GM12878 (cell line): ENCODE measurements around the gene DLG2. TPM values are rescaled to one million over a fixed set of nuclear protein-coding genes. Genes with fewer than 3 reads are reported as not detected.

Experiments used
- ATAC-seq: fragments of 200-7000 bp; cut with Tn5 transposase; 3 replicates; pipeline ENCODE4 v1.9.1; 2020; ENCODE audit warnings: mild to moderate bottlenecking, moderate library complexity
- BruUV-seq: library from RNA; stranded (reverse); fragments of 400-500 nt; replicated peaks from 2 replicates; lab custom pipeline; 2021; lab: Mats Ljungman, UMichigan
- CTCF ChIA-PET: fragments of 300-600 bp; sonication (Branson Sonifier 250); formaldehyde crosslinking; extraction: SDS; loops from one replicate; lab custom pipeline; 2021; ENCODE audit warnings: inconsistent platforms; lab: Yijun Ruan, JAX
- POLR2A ChIA-PET: fragments of 350-600 bp; formaldehyde crosslinking; extraction: SDS; loops from one replicate; lab custom pipeline; 2021; ENCODE audit warnings: inconsistent platforms; lab: Charles Lee
- RAD21 ChIA-PET: fragments of 300-600 bp; sonication (Branson Sonifier 250); formaldehyde crosslinking; loops from one replicate; lab custom pipeline; 2023; ENCODE audit warnings: antibody characterized with exemption; ENCODE audit not compliant: unreplicated experiment; lab: Charles Lee
- SMC1A ChIA-PET: fragments of 300-600 bp; sonication (Branson Sonifier 250); formaldehyde crosslinking; loops from one replicate; lab custom pipeline; 2023; ENCODE audit not compliant: unreplicated experiment, uncharacterized antibody; lab: Charles Lee
- DNase-seq: peaks from one replicate; pipeline ENCODE4 v3.0.0-alpha.2; 2011; ENCODE audit warnings: low read depth, low spot score
- FAIRE-seq: peaks from 3 replicates; lab custom pipeline; 2011; peaks lifted over from hg19 to GRCh38; lab: Jason Lieb, UNC
- H2AFZ ChIP-seq: 2 replicates; pipeline ENCODE4 v1.6.0; 2011; ENCODE audit warnings: low read depth, low read length, control low read depth; ENCODE audit not compliant: control insufficient read depth
- H3K27ac ChIP-seq: 2 replicates; pipeline ENCODE4 v1.5.1; 2011; ENCODE audit warnings: control low read depth; ENCODE audit not compliant: control insufficient read depth, insufficient read depth
- H3K27me3 ChIP-seq, 2 experiments: replicated peaks in 1 of 2; 2 replicates each; pipeline versions ENCODE4 v1.6.0 to v1.6.1; 2011; ENCODE audit warnings: low read length in 1 of 2; ENCODE audit not compliant: control insufficient read depth in 2 of 2, insufficient read depth in 2 of 2
- H3K36me3 ChIP-seq, 2 experiments: 2 replicates each; pipeline ENCODE4 v1.5.1; 2011; ENCODE audit warnings: low read length in 1 of 2; ENCODE audit not compliant: control insufficient read depth in 2 of 2, insufficient read depth in 2 of 2
- H3K4me1 ChIP-seq: 2 replicates; pipeline ENCODE4 v1.6.1; 2011; ENCODE audit warnings: mild to moderate bottlenecking, low read length, moderate library complexity, mixed read lengths; ENCODE audit not compliant: control insufficient read depth, insufficient read depth
- H3K4me2 ChIP-seq: 2 replicates; pipeline ENCODE4 v1.6.0; 2011; ENCODE audit warnings: control low read depth; ENCODE audit not compliant: control insufficient read depth, insufficient read depth
- H3K4me3 ChIP-seq: fragments of 200-600 bp; sonication (generic); 2 replicates; pipeline ENCODE4 v1.5.1; 2016
- H3K79me2 ChIP-seq: 2 replicates; pipeline ENCODE4 v1.6.0; 2011; ENCODE audit warnings: low read length; ENCODE audit not compliant: control insufficient read depth, insufficient read depth
- H3K9ac ChIP-seq: 2 replicates; pipeline ENCODE4 v1.8.0; 2011; ENCODE audit warnings: low read length, control low read depth, mixed read lengths; ENCODE audit not compliant: control insufficient read depth, insufficient read depth
- H3K9me3 ChIP-seq: replicated peaks from 3 replicates; pipeline ENCODE4 v1.5.1; 2011; ENCODE audit warnings: mild to moderate bottlenecking, low read length; ENCODE audit not compliant: control insufficient read depth, insufficient read depth
- H4K20me1 ChIP-seq: 2 replicates; pipeline ENCODE4 v1.6.0; 2011; ENCODE audit not compliant: control insufficient read depth, insufficient read depth
- ATF2 ChIP-seq: IDR thresholded peaks from 2 replicates; pipeline ENCODE4 v1.6.1; 2012; ENCODE audit warnings: low read length, inconsistent platforms
- BCLAF1 ChIP-seq: fragments of 450-650 bp; IDR thresholded peaks from 2 replicates; pipeline ENCODE4 v1.6.1; 2017; ENCODE audit warnings: antibody characterized with exemption, mild to moderate bottlenecking, moderate library complexity
- BMI1 ChIP-seq: fragments of 450-650 bp; IDR thresholded peaks from 2 replicates; pipeline ENCODE4 v1.6.1; 2016; ENCODE audit warnings: mild to moderate bottlenecking, moderate library complexity, borderline replicate concordance
- E2F4 ChIP-seq: IDR thresholded peaks from 2 replicates; pipeline ENCODE4 v1.6.1; 2012; ENCODE audit warnings: low read depth, low read length, improper control_type of control experiment
- E4F1 ChIP-seq: fragments of 450-650 bp; IDR thresholded peaks from 2 replicates; pipeline ENCODE4 v1.6.1; 2018; ENCODE audit warnings: borderline replicate concordance, mild to moderate bottlenecking; ENCODE audit not compliant: partially characterized antibody
- EED ChIP-seq: sonication (generic); IDR thresholded peaks from 2 replicates; pipeline ENCODE4 v1.6.1; 2016; ENCODE audit warnings: antibody characterized with exemption, low read depth
- GATAD2B ChIP-seq: fragments of 450-650 bp; conservative IDR thresholded peaks from 2 replicates; pipeline ENCODE4 v1.6.1; 2017; ENCODE audit warnings: low read depth, mild to moderate bottlenecking, moderate library complexity
- HDGF ChIP-seq: fragments of 450-650 bp; IDR thresholded peaks from 2 replicates; pipeline ENCODE4 v1.6.1; 2016; ENCODE audit warnings: antibody characterized with exemption
- IKZF1 ChIP-seq: fragments of 450-650 bp; conservative IDR thresholded peaks from 2 replicates; pipeline ENCODE4 v1.6.1; 2017; ENCODE audit warnings: antibody characterized with exemption, mild to moderate bottlenecking
- JUNB ChIP-seq: IDR thresholded peaks from 2 replicates; pipeline ENCODE4 v1.6.1; 2016; ENCODE audit warnings: antibody characterized with exemption, mild to moderate bottlenecking
- NBN ChIP-seq: fragments of 450-650 bp; IDR thresholded peaks from 2 replicates; pipeline ENCODE4 v1.6.1; 2016
- NFYB ChIP-seq: IDR thresholded peaks from 2 replicates; pipeline ENCODE4 v1.6.1; 2011; ENCODE audit warnings: low read depth, mild to moderate bottlenecking, low read length, improper control_type of control experiment, moderate library complexity; ENCODE audit not compliant: insufficient read depth
- SMAD5 ChIP-seq: IDR thresholded peaks from 2 replicates; pipeline ENCODE4 v1.6.1; 2016; ENCODE audit warnings: antibody characterized with exemption, low read depth
- USF1 ChIP-seq: IDR thresholded peaks from 2 replicates; pipeline ENCODE4 v1.6.1; 2011; ENCODE audit warnings: borderline replicate concordance, low read depth, mild to moderate bottlenecking, moderate library complexity, mixed read lengths, low read length; ENCODE audit not compliant: insufficient read depth; ENCODE audit errors: extremely low read length
- ZNF384 ChIP-seq: IDR thresholded peaks from 2 replicates; pipeline ENCODE4 v1.6.1; 2012; ENCODE audit warnings: low read depth, mild to moderate bottlenecking, low read length, improper control_type of control experiment, borderline replicate concordance
- WGBS: methylation state at CpG from one replicate; pipeline ENCODE4 v1.1.6; 2016; ENCODE audit warnings: low lambda C conversion rate; ENCODE audit not compliant: insufficient replicate concordance, insufficient coverage; ENCODE audit errors: missing lambda C conversion rate; 5-methylcytosine and 5-hydroxymethylcytosine counted together
- in situ Hi-C: fragments of 300-500 bp; cut with MboI; formaldehyde crosslinking; loops from 9 replicates; pipeline ENCODE4 v1.14.3; 2018; ENCODE audit warnings: mixed read lengths
- intact Hi-C: fragments of 100-400 bp; cut with micrococcal nuclease; formaldehyde crosslinking; loops from one replicate; pipeline ENCODE4 v1.14.2; 2022; ENCODE audit not compliant: unreplicated experiment
- polyA plus RNA-seq, 11 experiments: library from polyadenylated mRNA; depleted of rRNA in 4 of 11; unstranded in 6 of 11; stranded (reverse) in 5 of 11; fragments of >200 nt; fragmentation: Nextera tagmentation in 4 of 11; fragmentation: Illumina TruSeq in 1 of 11; extraction: Ambion mirVana in 4 of 11; extraction: Trizol in 1 of 11; gene quantifications; 1 replicate in 1 of 11; 2 replicates in 10 of 11; pipeline versions ENCODE4 v1.2.1 to v1.2.3, GENCODE V29; 2011 to 2016; ENCODE audit warnings: inconsistent platforms in 2 of 11, missing spikeins in 2 of 11, low read depth in 1 of 11
- total RNA-seq, 4 experiments: library from RNA; depleted of rRNA in 3 of 4; stranded (reverse); fragments of >200 nt in 3 of 4; fragmentation: Illumina TruSeq in 1 of 4; extraction: Trizol in 1 of 4; gene quantifications; 2 replicates each; pipeline versions ENCODE4 v1.2.1 to v1.2.3, GENCODE V29; 2013 to 2021

The DLG2 gene
- total and polyA plus RNA-seq, 10 of the 15 experiments (the other 5 are each of a cell fraction or from before 2014, with no cell fraction given), result 0.09 to 0.98 (median 0.35) TPM

- TF ChIP-seq ATF2 (no peak), NBN (no peak), BMI1 (no peak), BCLAF1 (no peak), GATAD2B (no peak), JUNB (no peak), ZNF384 (no peak), E4F1 (no peak), HDGF (no peak), NFYB (no peak), SMAD5 (no peak), USF1 (no peak), EED (no peak), E2F4 (no peak), IKZF1 (no peak)
- ATAC-seq (no peak), FAIRE-seq (no peak), DNase-seq (no peak)
- Histone ChIP-seq H4K20me1 (no peaks in the 10 kb centered on the region), H3K79me2 (no peaks in the 10 kb centered on the region), H3K9ac (no peak overlapping the region), H3K4me3 (no peak overlapping the region), H3K4me2 (no peak overlapping the region), H3K4me1 (no peaks in the 10 kb centered on the region), H3K27ac (no peak overlapping the region), H3K36me3 (no peaks in the 10 kb centered on the region), H2AFZ (no peak overlapping the region), H3K27me3 (no peaks in the 10 kb centered on the region; a peak in 1 of 4 replicates), H3K9me3 (no peaks in the 10 kb centered on the region)
- WGBS, result 0% methylated on average over 1 of the region's 1 CpG
- no TSS peak for BruUV-seq
- in situ Hi-C loops (no loop called here), intact Hi-C loops (no loop called here)
- ChIA-PET POLR2A (no interaction called here), SMC1A (no interaction called here), RAD21 (no interaction called here), CTCF (no interaction called here)
Measured at GRCh38 chr11:83454674-83455073, 2172.5 kb downstream of the DLG2 start.
